ENCODE results near the gene NSD1.
"Not testable (repeated sequence)": the region's sequence is repeated elsewhere in the genome, so short reads cannot be mapped to it uniquely, and the experiment has no call there.

The NSD1 gene

DNA sequence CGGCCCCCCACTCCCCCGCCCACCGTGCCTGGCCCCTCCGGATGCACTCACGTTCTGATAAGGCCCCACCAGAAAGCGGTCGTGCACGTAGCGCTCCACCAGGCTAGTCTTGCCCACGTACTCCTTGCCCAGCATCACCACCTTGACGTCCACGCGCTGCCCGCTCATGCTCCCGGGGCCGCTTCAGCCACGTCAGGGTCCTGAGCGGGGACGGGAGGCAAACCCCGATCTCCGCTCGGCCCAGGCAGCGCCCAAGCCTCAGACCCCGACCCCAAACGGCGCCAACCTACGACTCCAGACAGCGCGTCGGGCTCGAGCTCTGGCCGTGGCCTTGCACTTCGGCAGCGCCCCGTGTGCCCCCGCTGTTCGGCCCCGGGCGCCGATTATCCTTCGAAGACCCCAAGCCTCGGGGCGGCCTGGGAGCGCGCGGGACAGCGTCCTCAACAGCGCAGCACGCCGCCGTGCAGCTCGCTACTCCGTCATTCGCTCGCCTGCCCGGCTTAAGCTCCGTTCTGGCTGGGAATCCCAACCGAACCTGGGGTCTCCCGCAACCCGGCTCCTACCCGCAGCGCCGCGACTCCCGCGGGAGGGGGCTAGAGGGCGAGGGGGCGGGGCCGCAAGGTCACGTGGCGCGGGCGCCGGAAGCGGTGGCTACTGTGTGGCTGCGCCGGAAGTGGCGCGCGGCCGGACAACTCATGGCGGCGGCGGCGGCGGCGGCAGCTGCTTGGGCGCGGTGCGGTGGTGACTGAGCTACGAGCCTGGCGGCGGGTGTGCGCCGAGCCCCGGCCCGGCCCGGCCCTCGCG is 169.8 kb downstream of the NSD1 start, which contains the start of the genes PRELID1 and RAB24:
Gene PRELID1, plus strand, starts transcription at position 679 of the 804 bp plus-strand sequence. CDS start 187 bp downstream, outside the sequence.
Gene RAB24, minus strand, starts transcription at position 599 of the 804 bp plus-strand sequence. Its CDS starts 431 bp downstream, at position 168.
- peak within 1 kb of the TSS; percentile 89 for H3K4me3 ChIP-seq (ENCODE audit: low read length)
- TF ChIP-seq, protein P1, sequence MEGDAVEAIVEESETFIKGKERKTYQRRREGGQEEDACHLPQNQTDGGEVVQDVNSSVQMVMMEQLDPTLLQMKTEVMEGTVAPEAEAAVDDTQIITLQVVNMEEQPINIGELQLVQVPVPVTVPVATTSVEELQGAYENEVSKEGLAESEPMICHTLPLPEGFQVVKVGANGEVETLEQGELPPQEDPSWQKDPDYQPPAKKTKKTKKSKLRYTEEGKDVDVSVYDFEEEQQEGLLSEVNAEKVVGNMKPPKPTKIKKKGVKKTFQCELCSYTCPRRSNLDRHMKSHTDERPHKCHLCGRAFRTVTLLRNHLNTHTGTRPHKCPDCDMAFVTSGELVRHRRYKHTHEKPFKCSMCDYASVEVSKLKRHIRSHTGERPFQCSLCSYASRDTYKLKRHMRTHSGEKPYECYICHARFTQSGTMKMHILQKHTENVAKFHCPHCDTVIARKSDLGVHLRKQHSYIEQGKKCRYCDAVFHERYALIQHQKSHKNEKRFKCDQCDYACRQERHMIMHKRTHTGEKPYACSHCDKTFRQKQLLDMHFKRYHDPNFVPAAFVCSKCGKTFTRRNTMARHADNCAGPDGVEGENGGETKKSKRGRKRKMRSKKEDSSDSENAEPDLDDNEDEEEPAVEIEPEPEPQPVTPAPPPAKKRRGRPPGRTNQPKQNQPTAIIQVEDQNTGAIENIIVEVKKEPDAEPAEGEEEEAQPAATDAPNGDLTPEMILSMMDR (IDR thresholded peaks at IDR 0.05; ENCODE audit: insufficient read depth, low read depth, low read length, missing control alignments) = peak; percentile 24
- peak; percentile 91 for DNase-seq (ENCODE audit: low read depth)

DNA sequence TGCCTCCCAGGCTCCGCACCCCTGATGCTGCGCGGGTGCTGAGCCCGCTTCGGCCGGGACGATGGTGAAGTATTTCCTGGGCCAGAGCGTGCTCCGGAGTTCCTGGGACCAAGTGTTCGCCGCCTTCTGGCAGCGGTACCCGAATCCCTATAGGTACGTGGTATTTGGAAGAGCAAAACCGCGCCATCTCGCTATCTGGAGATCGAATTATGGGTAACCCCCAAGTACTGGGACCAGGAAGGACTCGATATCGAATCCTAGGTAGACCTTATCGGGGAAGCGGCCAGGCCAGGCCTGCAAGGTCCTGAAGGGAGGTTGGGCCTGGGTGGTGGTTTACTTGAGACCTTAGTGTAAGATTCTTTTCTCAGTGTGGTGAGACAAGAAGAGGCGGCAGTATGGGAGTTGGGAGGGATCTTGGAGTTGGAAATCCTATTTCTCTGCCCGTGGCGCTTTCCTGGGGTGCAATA is 170.4 kb downstream of the NSD1 start:
- DNase-seq (ENCODE audit: low read depth) = no peak
- TF ChIP-seq, protein P1 (IDR thresholded peaks at IDR 0.05; ENCODE audit: insufficient read depth, low read depth, low read length, missing control alignments) = no peak

DNA sequence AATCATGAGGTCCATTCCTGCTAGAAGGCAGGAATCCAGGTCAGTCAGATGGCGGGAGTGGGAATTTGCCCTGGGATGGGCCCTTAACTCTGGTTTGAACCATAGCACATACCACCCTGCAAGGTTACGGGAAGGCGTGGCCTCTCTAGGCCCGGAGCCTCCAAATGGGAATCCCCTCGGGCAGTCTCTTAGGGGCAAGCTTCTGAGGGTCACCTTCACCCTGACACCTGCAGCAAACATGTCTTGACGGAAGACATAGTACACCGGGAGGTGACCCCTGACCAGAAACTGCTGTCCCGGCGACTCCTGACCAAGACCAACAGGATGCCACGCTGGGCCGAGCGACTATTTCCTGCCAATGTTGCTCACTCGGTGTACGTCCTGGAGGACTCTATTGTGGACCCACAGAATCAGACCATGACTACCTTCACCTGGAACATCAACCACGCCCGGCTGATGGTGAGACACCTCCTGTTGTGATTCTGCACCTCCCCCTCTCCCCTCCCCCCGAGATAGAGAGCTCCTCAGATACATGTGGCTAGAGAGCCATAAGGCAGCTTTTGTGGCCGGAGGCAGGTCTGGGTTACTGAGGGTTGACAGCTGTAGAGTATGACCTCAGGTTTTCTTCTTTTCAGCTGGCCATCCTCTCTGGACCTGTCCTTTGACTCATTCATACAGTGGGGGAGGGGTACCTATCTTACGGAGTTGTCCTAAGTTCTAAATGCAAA is 171.0 kb downstream of the NSD1 start:
- peak overlapping the region; percentile 89 for H3K4me3 ChIP-seq (ENCODE audit: low read length)
- TF ChIP-seq, protein P1 (IDR thresholded peaks at IDR 0.05; ENCODE audit: insufficient read depth, low read depth, low read length, missing control alignments) = no peak
- DNase-seq (ENCODE audit: low read depth) = peak; percentile 51

More for the DNA sequence above, 170.4 kb downstream of the NSD1 start:
- peak overlapping the region; percentile 89 for H3K4me3 ChIP-seq (ENCODE audit: low read length)

DNA sequence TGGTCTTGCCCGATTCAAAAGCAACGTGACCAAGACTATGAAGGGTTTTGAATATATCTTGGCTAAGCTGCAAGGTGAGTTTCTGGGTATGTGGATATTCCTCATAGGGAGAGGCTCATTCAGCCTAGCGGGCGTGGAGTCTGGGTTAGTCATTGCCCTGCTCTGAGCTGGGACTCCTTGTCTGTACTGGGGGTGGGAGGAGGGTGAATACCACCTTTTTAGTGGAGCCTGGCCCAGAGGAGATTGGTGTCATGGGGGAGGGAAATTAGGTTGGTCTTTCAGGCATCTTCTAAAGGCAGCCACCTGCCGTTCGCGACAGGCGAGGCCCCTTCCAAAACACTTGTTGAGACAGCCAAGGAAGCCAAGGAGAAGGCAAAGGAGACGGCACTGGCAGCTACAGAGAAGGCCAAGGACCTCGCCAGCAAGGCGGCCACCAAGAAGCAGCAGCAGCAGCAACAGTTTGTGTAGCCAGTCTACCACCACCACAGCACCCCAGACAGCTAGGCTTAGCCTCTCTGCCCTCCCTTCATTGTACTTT is 172.6 kb downstream of the NSD1 start:
- not testable (repeated sequence) for H3K4me3 ChIP-seq (ENCODE audit: low read length)
- DNase-seq (ENCODE audit: low read depth) = peak; percentile 75

DNA sequence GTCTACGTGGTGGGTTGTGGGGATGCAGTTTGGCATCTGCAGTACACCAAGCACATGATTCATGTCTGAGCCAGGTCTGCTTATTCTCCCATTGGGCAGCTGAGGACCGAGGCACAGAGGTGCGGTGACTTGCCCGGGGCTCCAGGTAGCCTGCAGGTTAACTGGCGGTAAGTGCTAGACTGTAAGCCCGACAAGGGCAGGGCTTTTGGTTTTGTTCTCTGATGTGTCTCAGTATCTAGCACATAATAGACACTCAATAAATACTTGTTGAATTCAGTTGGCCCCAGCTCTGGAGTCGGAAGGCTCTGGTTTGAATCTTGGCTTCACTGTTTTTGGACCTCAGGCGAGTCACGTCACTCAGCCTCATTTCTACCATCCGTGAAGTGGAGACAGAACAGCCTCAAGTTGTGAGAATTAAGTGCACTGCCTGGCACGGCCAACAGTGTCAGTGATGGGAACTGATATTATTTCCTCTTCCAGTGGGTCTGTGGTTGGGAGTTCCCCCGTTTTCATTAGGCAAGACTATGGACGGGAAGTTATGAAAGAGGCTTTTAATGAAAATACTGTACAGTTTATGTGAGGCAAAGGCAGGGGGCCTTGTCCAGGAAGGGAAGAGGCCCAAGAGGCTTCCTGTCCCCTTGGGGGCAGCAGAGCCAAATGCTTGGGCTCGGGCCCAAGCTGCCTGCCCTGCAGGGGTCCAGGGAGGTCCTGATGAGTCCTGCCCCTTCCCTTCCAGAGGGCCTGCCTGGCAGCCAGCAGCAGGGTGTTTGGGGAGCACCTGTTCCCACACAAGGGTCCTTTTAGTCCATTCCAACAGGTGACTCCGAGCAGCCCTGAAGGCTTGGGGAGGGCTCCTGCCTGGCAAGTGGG is 173.3 kb downstream of the NSD1 start:
- H3K4me3 ChIP-seq (ENCODE audit: low read length) = no peak overlapping the region
- peak; percentile 18 for DNase-seq (ENCODE audit: low read depth)
- TF ChIP-seq, protein P1 (IDR thresholded peaks at IDR 0.05; ENCODE audit: insufficient read depth, low read depth, low read length, missing control alignments) = no peak

DNA sequence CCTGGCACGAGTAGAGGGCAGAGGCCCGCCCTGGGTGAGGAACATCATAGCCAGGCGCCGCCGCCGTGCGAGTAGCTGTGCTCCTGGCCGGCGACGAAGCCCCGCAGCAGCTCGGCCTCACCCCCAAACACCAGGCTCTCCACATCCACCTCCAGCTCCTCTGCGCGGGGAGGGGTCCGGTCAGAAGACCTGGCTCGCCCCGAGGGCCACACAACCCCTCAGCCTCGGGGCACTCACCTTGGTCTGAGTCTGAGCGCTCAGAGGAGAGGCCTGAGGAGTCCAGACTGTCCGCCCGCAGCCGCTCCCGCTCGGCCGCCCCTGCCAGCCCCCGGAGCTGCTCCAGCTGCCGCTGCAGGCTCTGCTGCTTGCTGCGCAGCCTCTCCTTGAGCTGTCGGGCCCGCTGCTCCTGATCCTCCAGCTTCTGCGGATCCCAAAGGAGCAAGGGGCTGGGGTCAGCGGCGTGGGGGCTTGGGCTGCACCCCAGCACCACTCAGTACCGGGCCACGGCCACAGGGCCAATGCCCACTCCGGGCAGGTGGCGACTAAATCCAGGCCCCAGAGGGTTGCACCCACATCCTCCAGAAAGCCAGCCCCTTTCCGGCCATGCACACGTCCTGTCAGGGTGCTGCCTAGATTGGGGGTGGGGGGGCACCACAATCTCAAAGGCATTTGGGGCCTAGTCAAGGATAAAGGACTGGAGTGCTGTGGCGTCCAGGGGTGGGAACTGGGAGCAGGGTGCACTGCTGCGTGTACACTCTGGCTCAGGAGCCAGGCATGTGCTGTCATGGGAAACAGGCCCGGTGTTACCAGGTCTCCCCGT is 174.2 kb downstream of the NSD1 start:
- no peak for DNase-seq (ENCODE audit: low read depth)
- TF ChIP-seq, protein P1 (IDR thresholded peaks at IDR 0.05; ENCODE audit: insufficient read depth, low read depth, low read length, missing control alignments) = no peak
- H3K4me3 ChIP-seq (ENCODE audit: low read length) = no peak overlapping the region
